Renal cortical epithelial cell (primary cell): ENCODE results near the gene APOBEC3F. TPM values are rescaled to one million over a fixed set of nuclear protein-coding genes. Genes with fewer than 3 reads are reported as not detected.

Source experiments
- DNase-seq: peaks from one replicate; pipeline ENCODE4 v3.0.0-alpha.2; 2011; ENCODE audit warnings: low read depth
- total RNA-seq: library from RNA; depleted of rRNA; stranded (reverse); fragments of >200 nt; gene quantifications from 2 replicates; pipeline ENCODE4 v1.2.3, GENCODE V29; 2014

APOBEC3F gene
- total RNA-seq, 1 donor from 2014 or later, result 4.7 TPM

- DNase-seq, result no peak
Measured at GRCh38 chr22:39092111-39092862, 51.6 kb downstream of the APOBEC3F start.

- no peak for DNase-seq
Measured at GRCh38 chr22:39094717-39095389, 54.2 kb downstream of the APOBEC3F start.

GRCh38 chr22:39095971-39096370 is 55.3 kb downstream of the APOBEC3F start:
- no peak for DNase-seq

- peak; percentile 9 for DNase-seq
Measured at GRCh38 chr22:39097098-39098020, 56.7 kb downstream of the APOBEC3F start, which contains the start of gene APOBEC3H. TSS of gene APOBEC3H (plus strand) at chr22:39097244. CDS start at chr22:39100279, 3,035 bp downstream.

- DNase-seq, result no peak
Measured at GRCh38 chr22:39098026-39098425, 57.4 kb downstream of the APOBEC3F start.

- no peak for DNase-seq
Measured at GRCh38 chr22:39098576-39098975, 57.9 kb downstream of the APOBEC3F start.

GRCh38 chr22:39101226-39101625 is 60.6 kb downstream of the APOBEC3F start:
- DNase-seq, result no peak

GRCh38 chr22:39103431-39103830 is 62.8 kb downstream of the APOBEC3F start:
- no peak for DNase-seq

Other genes with a start within 250 kb of the APOBEC3F start
- gene DNAL4, start 246.7 kb upstream of the APOBEC3F start, total RNA-seq, result 18.2 and 33.5 TPM in 2 replicates
- 0.87 and 24.7 TPM in 2 replicates for gene NPTXR, start 196.8 kb upstream of the APOBEC3F start, total RNA-seq
- 28.3 and 62.7 TPM in 2 replicates for gene CBX6, start 168.6 kb upstream of the APOBEC3F start, total RNA-seq
- gene APOBEC3A, start 83.3 kb upstream of the APOBEC3F start, total RNA-seq, result 2.1 TPM in 1 of 2 replicates, not detected in the other
- gene APOBEC3B, start 58.5 kb upstream of the APOBEC3F start, total RNA-seq, result 0.15 and 4.0 TPM in 2 replicates
- 8.0 TPM in 2 replicates for gene APOBEC3C, start 26.6 kb upstream of the APOBEC3F start, total RNA-seq
- gene APOBEC3D, start 19.7 kb upstream of the APOBEC3F start, total RNA-seq, result 0.17 and 0.55 TPM in 2 replicates
- 4.0 and 9.7 TPM in 2 replicates for gene APOBEC3G, start 36.4 kb downstream of the APOBEC3F start, total RNA-seq
- 0.65 and 0.87 TPM in 2 replicates for gene APOBEC3H, start 56.4 kb downstream of the APOBEC3F start, total RNA-seq
- gene CBX7, start 111.8 kb downstream of the APOBEC3F start, total RNA-seq, result 1.7 and 5.7 TPM in 2 replicates
- gene PDGFB, start 204.1 kb downstream of the APOBEC3F start, total RNA-seq, result 63.6 and 66.9 TPM in 2 replicates